ENCODE measurements around the gene ANKRD18B. TPM values are rescaled to one million over a fixed set of nuclear protein-coding genes. Genes with fewer than 3 reads are reported as not detected.
"Not testable (repeated sequence)": the region's sequence is repeated elsewhere in the genome, so short reads cannot be mapped to it uniquely, and the experiment has no call there.

The ANKRD18B gene
- 1 to 10 TPM in 2 of 12 donors, under 1 TPM in 8, not detected in 2; 0.16 to 4.2 (median 0.52) TPM for polyA plus RNA-seq (ENCODE audit: insufficient read length in 12 of 12)
- long read RNA-seq, donor 1: 0 reads
- long read RNA-seq, donor 2: 0 reads
- long read RNA-seq, donor 3: 0 reads
- long read RNA-seq, donor 4: 0 reads
- long read RNA-seq, donor 5: 0 reads
- long read RNA-seq, donor 6: 0 reads
- long read RNA-seq, donor 7: 0 reads
- long read RNA-seq, donor 8: 0 reads
- long read RNA-seq, donor 9: 0 reads
- long read RNA-seq, donor 10: 0 reads
- long read RNA-seq, donor 11: 0 reads

DNA sequence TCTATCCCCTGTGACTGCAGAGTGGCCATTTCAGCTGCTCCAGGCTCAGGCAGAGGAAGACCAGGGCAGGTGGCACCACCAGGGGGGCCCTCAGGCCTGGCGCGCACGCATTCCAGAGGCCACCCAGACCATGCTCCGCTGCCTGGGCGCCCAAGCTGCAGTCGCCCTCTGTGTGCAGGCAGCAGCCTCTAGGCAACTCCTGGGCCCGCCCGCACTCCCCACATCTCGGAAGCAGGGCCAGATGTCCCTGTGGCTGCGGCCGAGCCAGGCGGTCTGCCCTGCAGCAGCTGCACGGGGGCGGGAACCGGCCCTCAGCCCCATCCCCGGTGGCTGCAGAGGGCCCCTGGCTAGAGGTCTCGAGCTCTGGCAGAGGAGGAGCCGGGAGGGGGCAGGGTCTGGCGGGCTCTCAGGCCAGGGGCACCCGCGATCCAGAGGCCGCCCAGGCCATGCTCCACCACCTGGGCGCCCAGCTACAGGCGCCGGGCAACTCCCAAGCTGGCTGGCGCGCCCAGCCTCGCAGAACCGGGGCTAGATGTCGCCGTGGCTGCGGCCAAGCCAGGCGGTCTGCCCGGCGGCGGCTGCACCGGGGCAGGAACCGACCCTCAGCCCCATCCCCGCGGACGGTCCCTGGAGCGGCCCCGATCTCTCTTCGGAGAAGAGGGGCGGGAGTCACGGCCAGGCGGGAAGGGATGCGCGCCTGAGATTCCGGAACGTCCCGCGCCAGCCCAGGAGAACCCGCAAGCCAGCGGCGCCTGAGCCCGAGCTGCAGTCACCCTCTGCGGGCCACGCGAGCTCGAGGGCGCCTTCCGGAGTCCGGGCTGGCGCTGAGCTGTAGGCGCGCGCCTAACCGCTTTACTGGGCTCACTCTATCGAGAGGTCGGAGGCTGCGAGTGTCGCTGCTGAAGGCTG lies at the start of gene ANKRD18B:
ANKRD18B (plus strand) TSS at position 855 of the 909 bp plus-strand sequence. CDS start 239 bp downstream, outside the sequence.
- not testable (repeated sequence) for DNase-seq

DNA sequence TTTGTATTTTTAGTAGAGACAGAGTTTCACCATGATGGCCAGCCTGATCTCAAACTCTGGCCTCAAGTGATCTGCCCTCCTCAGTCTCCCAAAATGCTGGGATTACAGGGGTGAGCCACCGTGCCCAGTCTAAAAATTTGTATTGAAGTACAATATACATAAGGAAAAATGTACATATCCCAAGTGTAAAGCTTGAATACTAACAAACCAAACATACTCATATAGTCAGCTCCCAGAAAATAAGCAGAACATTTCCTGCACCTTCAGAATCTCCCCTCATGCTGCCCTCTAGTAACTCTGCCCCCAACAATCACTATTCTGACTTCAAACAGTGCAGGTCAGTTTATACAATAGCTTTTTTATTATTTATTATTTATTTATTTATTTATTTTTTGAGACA lies 48.7 kb upstream of the ANKRD18B start:
- no peak for DNase-seq

DNA sequence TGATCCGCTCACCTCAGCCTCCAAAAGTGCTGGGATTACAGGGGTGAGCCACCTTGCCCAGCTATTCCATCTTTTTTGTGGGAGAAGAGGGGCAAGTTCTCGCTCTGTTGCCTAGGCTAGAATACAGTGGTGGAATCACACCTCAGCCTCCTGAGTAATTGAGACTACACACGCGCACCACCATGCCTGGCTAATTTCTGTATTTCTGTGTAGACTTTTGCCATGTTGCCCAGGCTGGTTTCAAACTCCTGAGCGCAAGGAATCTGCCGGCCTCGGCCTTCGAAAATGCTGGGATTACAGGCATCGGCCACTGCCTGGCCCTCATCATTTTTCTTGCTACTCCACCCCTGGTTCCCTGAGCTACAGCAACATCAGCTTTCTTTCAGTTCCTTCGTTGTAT lies 47.5 kb upstream of the ANKRD18B start:
- no peak for DNase-seq

DNA sequence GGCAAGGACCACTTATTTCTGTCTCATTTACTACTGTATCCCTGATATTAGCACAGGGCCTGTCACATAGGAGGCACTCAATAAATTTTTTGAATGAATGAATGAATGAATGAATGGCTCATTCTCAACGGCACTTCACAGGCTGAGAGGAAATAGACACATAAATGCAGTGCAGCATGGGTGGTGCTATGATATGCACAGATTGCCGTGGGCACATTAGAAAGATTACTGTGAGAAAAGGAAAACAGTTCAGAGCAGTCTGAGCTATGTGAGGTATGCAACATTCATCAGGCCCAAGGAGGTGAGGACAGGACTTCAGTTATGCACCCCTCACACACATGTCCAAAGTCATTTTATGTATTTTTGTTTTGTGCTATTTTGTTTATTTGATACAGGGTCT lies 43.9 kb upstream of the ANKRD18B start:
- DNase-seq: no peak

DNA sequence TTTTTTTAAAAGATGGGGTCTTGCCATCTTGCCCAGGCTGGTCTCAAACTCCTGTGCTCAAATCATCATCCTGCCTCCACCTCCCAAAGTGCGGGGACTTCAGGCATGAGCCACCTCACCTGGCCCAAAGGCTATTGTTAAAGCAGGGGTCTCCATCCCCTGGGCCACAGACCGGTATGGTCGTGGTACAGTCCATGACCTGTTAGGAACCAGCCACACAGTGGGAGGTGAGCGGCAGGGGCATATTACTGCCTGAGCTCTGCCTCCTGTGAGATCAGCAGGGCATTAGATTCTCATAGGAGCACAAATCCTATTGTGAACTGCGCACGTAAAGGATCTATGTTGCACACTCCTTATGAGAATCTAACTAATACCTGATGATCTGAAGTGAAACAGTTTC lies 43.1 kb upstream of the ANKRD18B start:
- DNase-seq: no peak

DNA sequence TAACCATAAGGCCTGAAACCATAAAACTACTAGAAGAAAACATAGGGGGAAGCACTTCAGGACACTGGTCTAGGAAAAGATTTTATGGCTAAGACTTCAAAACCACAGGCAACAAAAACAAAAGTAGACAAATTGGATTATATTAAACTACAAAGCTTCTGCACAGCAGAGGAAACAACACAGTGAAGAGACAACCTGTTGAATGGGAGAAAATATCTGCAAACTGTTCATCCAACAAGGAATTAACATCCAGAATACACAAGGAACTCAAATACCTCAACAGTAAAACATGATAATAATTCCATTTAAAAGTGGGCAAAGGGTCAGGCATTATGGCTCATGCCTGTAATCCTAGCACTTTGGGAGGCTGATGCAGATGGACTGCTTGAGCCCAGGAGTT lies 38.7 kb upstream of the ANKRD18B start:
- DNase-seq: not testable (repeated sequence)

DNA sequence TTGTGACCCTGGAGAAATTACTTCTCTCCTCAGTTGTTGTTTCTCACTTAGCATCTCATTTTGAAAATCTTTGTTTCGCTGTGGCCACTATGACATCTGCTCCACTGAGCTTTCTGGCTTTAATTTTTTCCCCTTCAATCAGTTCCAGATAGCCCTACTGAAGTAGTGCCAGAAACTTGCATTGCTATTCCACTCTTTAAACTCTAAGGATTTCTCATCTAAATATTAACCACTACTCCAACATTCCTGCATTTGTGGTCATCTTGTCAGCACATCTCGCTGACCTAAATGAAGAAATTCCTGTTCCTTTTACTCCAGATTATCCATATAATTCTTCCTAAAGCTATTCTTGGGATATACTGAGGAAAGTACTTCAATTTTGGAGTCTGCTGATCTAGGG lies 35.0 kb upstream of the ANKRD18B start:
- DNase-seq: no peak

DNA sequence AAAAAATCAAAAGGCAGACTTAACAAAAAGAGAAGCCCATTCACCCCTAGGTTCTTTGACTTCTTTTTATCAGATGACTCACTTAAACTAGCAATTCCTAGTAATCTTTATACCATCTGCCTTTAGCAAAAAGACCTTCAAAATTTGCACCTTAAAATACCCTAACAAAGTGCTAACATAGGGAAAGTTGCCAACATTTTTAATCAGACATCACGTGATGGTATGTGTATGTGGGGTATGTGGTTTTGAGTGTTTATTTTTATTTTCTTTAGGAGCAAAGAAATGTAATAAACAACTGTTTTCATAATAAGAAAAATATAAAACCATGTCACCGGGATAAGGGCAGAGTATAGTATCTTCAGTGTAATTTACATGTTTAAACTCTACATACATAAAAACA lies 30.2 kb upstream of the ANKRD18B start:
- not testable (repeated sequence) for DNase-seq

DNA sequence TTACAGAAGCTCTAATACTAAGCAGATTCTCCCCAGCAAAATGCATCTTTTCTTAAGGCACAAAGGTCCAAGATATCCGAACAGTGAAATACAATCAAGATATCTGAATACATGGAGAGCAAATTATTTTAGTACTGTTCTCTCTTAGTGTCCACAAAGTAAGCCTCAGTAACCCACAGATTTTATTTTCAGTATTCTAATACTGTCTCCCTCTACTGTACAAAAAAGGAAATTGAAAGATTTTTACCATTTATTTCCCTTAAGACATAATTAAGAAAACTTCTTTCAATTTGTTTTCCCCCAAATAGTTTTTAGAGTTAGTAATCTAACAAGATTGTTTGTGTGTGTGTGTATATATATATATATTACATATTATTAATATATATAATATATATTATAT lies 25.7 kb upstream of the ANKRD18B start:
- DNase-seq: no peak

DNA sequence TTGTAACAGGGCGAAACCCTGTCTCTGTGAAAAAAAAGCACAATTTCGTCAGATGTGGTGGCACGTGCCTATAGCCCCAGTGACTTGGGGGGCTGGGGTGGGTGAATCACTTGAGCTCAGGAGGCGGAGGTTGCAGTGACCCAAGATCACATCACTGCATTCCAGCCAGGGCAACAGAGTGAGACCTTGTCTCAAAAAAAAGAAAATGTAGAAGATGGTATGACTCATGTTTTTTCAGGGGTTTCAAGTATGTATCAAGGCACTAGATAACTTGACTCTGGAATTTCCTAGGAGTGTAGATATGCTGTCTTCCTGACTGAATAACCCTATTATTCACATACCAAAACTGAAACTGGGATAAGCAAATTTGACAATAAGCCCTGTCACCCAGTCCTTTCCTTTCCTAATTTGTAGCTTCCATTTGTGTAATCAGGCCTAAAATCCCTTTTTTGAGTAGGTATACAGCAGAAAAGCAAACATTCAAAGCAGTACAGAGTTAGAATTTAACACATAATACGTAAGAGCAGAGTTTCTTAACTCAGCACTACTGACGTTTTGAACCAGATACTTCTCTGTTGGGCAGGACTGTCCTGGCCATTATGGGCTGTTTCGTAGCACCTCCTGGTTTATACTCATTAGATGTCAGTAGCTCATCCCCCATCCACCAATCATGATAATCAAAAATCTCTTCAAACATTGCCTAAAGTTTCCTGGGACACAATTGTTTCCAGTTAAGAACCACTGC lies 17.3 kb upstream of the ANKRD18B start:
- DNase-seq: no peak

DNA sequence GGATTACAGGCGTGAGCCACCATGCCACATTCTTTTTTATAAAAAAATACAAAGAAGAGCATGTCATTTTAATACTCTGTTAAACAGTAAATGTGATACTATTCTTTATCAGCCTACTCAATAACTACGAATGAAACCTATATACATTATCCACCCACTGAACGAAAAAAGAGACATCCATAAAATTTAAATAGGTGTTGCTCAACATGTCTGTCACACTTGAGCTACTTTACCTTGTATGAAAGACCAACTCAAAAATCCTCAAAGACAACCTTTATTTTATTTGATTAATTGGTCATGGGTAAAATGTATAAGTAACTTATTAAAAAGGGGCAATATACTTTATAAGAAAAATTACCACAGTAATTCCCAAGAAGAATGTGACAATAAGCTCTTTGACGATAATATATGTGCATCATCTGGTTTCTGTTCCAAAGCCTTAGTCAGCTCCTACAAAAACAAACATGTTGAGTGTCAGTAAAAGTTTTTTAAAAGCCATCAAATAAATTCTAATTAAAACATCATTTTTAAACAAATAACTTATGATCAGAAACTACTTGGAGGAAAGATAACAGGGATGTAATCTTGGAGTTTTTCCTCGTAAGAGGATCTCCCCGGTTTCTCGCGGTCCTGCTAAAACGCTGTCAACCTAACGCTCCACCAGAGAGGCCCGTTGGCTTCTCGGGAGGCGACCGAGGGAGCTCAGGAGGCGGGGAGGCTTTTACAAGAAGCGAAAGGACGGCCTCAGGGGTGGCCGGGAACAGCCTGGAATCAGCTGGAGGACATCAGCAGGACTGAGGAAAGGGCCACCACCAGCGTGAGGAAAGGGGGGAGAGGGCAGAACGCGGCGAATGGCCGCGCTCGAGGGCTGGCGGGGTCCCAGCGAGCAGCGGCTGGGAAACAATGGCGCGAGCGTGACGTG lies 13.5 kb upstream of the ANKRD18B start:
- peak; percentile 89 for DNase-seq

DNA sequence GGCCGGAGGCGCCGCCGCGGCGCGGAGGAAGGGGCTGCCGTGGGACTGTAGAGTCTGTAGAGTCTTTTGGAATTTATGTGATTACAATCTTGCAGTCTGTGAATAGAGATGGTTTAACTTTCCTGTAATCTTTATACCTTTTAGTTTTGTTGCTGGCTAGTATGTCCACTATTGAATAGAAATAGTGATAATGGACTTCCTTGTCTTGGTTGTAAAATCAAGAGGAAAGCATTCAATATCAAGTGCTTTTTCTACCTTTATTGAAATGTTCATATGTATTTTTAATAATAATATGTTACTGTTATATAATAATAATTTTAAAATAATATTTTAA lies 12.9 kb upstream of the ANKRD18B start:
- not testable (repeated sequence) for DNase-seq

DNA sequence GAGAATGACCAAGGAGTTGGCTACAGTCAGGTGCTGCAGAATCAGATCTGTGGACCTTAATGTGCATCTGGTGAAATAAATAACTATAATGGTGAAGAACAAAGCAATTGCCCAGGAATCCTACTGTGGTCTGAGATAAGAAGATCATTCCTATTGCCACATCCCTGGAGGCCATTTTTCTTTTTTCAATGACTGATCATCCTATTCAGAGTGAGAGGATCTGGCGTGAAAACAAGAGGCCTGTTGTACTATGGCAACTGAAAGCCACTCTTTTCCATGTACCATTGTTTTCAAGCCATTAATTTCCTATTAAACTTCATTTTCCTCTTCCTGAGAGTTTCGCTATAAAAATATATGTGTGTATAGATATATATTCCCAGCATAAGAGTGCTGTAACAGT lies 11.5 kb upstream of the ANKRD18B start:
- DNase-seq: not testable (repeated sequence)

DNA sequence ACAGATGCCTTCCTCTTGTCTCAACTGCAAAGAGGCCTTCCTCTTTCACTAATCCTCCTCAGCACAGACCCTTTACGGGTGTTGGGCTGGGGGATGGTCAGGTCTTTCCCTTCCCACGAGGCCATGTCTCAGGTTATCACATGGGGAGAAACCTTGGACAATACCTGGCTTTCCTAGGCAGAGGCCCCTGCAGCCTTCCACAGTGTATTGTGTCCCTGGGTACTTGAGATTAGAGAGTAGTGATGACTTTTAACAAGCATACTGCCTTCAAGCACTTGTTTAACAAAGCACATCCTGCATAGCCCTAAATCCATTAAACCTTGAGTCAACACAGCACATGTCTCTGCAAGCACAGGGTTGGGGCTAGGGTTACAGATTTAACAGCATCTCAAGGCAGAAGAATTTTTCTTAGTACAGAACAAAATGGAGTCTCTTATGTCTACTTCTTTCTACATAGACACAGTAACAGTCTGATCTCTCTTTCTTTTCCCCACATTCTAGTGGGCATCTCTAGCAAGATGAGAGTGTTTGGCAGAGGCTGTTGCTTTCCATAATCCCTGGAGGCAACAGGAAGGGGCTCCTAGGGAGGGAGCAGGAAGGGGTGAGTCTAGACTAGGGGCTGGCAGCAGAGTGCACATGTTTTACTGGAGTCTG lies 8.6 kb upstream of the ANKRD18B start:
- DNase-seq: not testable (repeated sequence)

DNA sequence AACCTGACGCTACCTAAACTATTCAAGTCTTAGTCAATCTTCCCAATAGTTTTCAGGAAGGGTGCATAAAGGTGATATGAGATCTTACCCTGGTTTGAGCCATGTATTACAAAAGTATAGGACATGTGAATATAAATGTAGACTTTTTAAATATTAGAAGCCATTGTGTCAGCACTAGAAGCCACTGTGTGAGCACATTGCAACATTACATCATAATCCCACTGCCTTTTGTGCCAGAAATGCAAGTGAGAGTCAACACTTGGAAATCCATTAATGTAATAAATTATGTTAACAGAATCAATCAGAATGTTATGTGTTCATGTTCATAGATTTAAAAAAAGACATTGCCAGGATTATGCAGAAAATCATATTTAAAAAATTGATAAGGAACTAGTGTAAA lies 7.7 kb upstream of the ANKRD18B start:
- DNase-seq: not testable (repeated sequence)

DNA sequence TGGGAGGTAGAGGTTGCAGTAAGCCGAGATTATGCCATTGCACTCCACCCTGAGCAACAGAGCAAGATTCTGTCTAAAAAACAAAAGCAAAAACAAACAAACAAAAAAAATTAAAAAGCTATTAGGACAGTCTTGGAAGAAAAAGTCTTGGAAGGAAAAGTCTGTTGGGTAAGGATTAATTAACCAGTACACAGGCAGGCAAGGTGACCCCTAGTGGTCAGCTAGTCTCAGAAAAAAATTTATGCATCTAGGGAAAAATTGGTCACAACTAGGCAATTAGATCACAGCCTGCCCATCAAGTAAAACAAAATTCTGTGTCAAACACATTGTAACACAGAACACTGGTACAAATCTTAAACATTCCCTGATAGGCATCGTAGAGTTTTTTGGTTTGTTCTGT lies 6.7 kb upstream of the ANKRD18B start:
- no peak for DNase-seq

DNA sequence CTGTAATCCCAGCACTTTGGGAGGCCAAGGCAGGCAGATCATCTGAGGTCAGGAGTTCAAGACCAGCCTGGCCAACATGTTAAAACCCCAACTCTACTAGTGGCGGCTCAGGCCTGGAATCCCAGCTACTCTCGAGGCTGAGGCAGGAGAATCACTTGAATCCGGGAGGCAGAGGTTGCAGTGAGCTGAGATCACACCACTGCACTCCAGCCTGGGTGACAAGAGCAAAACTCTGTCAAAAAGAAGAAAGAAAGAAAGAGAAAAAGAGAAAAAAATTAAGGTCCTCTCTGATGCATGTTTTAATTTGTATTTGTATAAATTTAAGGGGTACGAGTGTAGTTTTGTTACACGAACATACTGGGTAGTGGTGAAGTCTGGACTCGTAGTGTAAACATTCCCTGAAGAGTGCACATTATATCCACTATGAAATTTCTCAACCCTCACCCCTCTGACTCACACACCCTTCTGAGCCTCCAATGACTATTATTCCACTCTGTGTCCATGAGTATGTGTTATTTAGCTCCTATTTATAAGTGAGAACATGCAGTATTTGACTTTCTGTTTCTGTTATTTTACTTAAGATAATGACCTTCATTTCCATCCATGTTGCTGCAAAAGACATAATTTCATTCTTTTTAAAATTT lies 6.0 kb upstream of the ANKRD18B start:
- not testable (repeated sequence) for DNase-seq

DNA sequence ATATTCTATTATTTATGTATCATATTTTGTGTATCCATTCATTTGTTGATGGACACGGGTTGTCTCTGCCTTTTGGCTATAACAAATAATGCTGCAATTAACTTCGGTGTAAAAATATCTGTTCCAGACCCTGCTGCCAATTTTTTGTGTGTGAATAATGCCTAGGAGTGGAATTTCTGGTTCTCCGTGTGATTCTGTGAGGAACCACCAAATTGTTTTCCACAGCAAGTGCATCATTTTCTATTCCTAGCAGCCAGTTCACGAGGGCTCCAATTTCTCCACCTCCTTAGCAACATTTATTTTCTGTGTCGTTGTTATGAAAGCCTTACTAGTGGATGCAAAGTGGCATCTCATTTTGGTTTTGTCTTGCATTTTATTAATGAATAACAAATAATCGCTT lies 2.2 kb upstream of the ANKRD18B start:
- DNase-seq: not testable (repeated sequence)

DNA sequence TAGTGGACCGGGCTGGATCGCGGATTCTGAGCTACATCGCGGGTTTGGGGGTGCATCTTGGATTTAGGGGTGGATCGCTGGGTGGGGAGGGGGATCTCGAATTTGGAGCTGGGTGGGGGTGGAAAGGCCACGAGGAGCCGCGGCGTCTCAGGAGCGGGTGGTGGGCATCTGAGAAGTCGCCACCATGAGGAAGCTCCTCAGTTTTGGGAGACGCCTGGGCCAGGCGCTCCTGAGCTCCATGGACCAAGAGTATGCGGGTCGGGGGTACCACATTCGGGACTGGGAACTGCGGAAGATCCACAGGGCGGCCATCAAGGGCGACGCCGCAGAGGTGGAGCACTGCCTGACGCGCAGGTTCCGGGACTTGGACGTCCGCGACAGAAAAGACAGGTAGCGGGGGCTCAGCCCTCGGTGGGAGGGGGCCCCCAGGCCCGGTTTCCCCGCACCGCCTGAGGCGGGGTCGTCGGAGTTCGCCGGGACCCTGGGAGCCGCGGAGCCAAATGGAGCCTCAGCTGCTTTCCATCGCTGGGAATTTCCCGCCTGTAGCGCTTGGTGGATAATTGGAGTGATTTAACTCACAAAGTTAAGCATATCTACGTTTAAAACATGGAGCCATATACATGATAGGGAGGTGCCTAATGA lies 376 bp downstream of the ANKRD18B start:
- no peak for DNase-seq

DNA sequence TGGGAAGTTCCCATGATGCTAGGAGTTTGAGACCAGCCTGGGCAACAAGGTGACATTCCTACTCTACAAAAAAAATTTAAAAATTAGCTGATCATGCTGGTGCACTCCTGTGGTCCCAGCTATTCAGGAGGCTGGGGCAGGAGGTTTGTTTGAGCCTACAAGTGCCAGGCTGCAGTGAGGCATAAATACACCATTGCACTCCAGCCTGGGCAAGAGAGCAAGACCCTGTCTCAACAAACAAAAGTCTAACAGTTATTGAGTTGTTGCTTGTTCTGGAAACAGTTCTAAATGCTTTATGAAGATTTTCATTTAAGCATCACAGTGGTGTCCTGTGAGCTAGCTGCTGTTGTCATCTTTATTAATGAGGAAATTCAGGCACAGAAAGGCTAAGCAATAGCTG lies 4.0 kb downstream of the ANKRD18B start:
- not testable (repeated sequence) for DNase-seq

Measured in muscle of arm (tissue), 14 donors.